Neural crest cell (in vitro differentiated cells): ENCODE results near the gene STRAP. TPM values are rescaled to one million over a fixed set of nuclear protein-coding genes. Genes with fewer than 3 reads are reported as not detected.

ENCODE experiments used
- DNase-seq: peaks from one replicate; pipeline ENCODE4 v3.0.0; 2021; ENCODE audit warnings: low read depth, mixed read lengths, low spot score
- H3K27ac Mint-ChIP-seq: one replicate; pipeline ENCODE4 v1.8.0; 2021; ENCODE audit warnings: mild to moderate bottlenecking, mixed read lengths; ENCODE audit not compliant: unreplicated experiment
- H3K27me3 Mint-ChIP-seq: 2 replicates; pipeline ENCODE4 v1.8.0; 2021; ENCODE audit warnings: low read depth, mild to moderate bottlenecking, mixed read lengths
- H3K36me3 Mint-ChIP-seq: 2 replicates; pipeline ENCODE4 v1.8.0; 2021; ENCODE audit warnings: low read depth, mild to moderate bottlenecking, mixed read lengths
- H3K4me1 Mint-ChIP-seq: 2 replicates; pipeline ENCODE4 v1.8.0; 2021; ENCODE audit warnings: mixed read lengths
- H3K4me3 Mint-ChIP-seq: one replicate; pipeline ENCODE4 v1.8.0; 2021; ENCODE audit warnings: mild to moderate bottlenecking, mixed read lengths
- H3K9me3 Mint-ChIP-seq: 2 replicates; pipeline ENCODE4 v1.8.0; 2021; ENCODE audit warnings: mixed read lengths
- long read RNA-seq: library from polyadenylated mRNA; unstranded; transcript quantifications from one replicate; pipeline ENCODE4 v2.0.0, GENCODE V29; 2020
- total RNA-seq: library from RNA; stranded (reverse); gene quantifications from 2 replicates; pipeline ENCODE4 v1.2.1, GENCODE V29; 2021
- TF ChIP-seq, protein P1 (sequence below): fragments of 200-600 bp; sonication (generic); conservative IDR thresholded peaks from 2 replicates; pipeline ENCODE4 v1.5.0; 2021; ENCODE audit warnings: antibody characterized with exemption, mild to moderate bottlenecking

STRAP gene, protein sequence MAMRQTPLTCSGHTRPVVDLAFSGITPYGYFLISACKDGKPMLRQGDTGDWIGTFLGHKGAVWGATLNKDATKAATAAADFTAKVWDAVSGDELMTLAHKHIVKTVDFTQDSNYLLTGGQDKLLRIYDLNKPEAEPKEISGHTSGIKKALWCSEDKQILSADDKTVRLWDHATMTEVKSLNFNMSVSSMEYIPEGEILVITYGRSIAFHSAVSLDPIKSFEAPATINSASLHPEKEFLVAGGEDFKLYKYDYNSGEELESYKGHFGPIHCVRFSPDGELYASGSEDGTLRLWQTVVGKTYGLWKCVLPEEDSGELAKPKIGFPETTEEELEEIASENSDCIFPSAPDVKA
- 191 and 200 TPM in 2 replicates for total RNA-seq
- long read RNA-seq, transcript STRAP-206 (9 exons, 1,698 nt), result minor isoform, 24 of 717 reads
- long read RNA-seq, transcript STRAP-202 (10 exons, 1,866 nt), result major isoform, 658 of 717 reads
- long read RNA-seq, partial matches to known transcripts, result 14 of 717 reads
- long read RNA-seq, other reads (novel, unspliced or antisense), result 20 of 717 reads

DNA sequence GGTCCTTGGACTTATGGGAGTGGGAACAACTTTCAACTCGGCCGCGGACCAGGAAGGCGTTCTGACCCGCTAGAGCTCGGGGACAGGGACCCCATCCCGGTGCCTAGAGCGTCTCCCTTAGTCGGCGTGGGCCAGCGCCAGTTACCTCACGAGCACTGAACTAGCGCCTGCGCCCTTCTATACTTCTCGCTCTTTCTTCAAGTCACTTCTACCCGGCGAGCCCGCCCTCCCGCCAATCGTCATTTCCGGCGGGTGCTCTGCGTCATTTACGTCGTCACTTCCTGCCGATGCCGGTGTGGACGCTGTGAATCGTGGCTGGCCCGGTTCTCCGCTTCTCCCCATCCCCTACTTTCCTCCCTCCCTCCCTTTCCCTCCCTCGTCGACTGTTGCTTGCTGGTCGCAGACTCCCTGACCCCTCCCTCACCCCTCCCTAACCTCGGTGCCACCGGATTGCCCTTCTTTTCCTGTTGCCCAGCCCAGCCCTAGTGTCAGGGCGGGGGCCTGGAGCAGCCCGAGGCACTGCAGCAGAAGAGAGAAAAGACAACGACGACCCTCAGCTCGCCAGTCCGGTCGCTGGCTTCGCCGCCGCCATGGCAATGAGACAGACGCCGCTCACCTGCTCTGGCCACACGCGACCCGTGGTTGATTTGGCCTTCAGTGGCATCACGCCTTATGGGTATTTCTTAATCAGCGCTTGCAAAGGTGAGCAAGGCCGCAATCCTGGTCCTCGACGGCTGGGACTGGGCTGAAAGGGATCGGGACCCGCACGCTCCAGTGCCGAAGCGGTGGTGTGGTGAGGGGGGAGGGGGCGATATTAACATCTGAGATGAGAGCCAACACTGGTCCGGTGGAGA lies at the start of gene STRAP:
TSS of gene STRAP (plus strand) at position 270 of the 854 bp plus-strand sequence. CDS start at position 591, 321 bp downstream.
- peak; percentile 92 for DNase-seq
- Mint-ChIP-seq H3K4me3 (peak within 1 kb of the TSS; percentile 99), H3K36me3 (peaks cover 15% of the 10 kb centered on the region)

DNA sequence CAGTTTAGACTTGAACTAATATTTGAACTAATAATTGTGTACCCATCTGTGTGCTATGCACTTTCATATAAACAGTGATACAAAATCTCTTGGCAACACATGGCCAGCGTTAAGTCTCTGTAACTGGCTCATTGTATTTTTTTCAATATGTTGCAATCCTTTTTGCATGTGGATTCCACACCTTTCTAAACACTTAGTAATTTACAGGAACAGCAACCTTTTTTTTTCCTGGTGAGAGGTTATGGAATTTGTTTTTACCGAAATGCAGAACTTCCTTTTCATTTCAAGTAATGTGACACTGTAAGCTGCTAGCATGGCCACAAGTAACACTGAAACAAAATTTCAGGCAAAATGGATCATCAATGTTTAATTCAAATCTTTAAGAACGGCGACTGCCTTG lies 47.6 kb upstream of the STRAP start:
- TF ChIP-seq, protein P1, sequence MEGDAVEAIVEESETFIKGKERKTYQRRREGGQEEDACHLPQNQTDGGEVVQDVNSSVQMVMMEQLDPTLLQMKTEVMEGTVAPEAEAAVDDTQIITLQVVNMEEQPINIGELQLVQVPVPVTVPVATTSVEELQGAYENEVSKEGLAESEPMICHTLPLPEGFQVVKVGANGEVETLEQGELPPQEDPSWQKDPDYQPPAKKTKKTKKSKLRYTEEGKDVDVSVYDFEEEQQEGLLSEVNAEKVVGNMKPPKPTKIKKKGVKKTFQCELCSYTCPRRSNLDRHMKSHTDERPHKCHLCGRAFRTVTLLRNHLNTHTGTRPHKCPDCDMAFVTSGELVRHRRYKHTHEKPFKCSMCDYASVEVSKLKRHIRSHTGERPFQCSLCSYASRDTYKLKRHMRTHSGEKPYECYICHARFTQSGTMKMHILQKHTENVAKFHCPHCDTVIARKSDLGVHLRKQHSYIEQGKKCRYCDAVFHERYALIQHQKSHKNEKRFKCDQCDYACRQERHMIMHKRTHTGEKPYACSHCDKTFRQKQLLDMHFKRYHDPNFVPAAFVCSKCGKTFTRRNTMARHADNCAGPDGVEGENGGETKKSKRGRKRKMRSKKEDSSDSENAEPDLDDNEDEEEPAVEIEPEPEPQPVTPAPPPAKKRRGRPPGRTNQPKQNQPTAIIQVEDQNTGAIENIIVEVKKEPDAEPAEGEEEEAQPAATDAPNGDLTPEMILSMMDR, result no peak
- no peak for DNase-seq
- Mint-ChIP-seq H3K4me1 (peaks cover 10% of the 10 kb centered on the region), H3K36me3 (no peaks in the 10 kb centered on the region), H3K27ac (no peak overlapping the region), H3K27me3 (no peaks in the 10 kb centered on the region), H3K9me3 (peaks cover 6% of the 10 kb centered on the region), H3K4me3 (no peak overlapping the region)

More for the DNA sequence above, at the start of gene STRAP:
- no peaks in the 10 kb centered on the region for H3K9me3 Mint-ChIP-seq
- H3K27ac Mint-ChIP-seq, result peak within 1 kb of the TSS; percentile 99
- TF ChIP-seq, protein P1, result no peak
- peaks cover 53% of the 10 kb centered on the region for H3K4me1 Mint-ChIP-seq
- no peaks in the 10 kb centered on the region for H3K27me3 Mint-ChIP-seq

DNA sequence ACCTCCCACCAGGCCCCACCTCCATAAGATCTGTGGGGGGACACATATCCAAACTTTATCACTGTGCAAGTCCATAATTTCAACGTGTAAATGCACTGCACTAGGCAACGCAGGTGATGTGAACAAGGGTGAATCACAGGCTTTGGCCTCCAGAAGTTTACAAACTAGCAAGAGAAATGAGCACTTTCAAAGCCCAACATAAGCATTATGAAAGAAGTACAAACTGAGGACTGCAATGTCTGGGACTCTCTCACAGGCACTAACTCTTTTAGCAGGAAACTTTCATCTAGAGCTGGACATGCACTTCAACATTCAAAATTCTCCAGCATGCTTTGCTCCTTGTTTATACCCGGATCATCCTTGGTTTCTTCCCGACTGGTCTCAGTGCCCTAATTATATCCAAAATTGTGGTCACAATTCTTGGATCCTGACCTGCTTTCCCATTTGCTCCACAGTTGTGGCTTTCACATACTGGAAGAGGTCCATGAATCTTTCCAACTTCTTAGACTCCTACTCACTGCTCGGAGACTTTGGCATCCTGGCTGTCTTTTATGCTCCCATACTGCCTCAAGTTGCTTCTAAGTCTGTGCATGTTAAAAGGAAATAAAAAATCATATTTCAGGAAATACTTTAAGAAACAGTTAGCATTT lies 44.9 kb upstream of the STRAP start:
- H3K9me3 Mint-ChIP-seq, result peaks cover 2% of the 10 kb centered on the region
- peaks cover 10% of the 10 kb centered on the region for H3K4me1 Mint-ChIP-seq
- DNase-seq, result no peak
- H3K27me3 Mint-ChIP-seq, result no peaks in the 10 kb centered on the region
- no peaks in the 10 kb centered on the region for H3K36me3 Mint-ChIP-seq
- H3K4me3 Mint-ChIP-seq, result no peak overlapping the region
- TF ChIP-seq, protein P1, result no peak
- no peak overlapping the region for H3K27ac Mint-ChIP-seq

DNA sequence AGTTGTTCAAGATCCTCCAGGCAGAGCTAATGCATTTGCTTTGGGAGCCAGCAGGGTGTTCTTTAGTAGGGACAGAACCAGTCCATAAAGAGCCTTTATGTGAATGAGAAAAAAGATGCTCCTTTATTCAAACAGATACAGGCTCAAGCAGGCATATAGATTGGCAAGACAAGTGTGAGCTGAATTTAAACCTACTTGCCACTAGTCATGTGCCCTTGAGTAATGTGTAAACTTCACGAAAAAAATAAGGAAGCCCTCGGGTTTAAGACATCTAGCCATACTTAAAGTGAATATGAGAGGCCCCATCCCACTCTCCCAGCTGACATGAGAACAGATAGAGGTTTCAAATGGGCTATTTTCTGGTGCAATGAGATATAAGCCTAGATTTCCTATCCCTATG lies 43.1 kb upstream of the STRAP start:
- TF ChIP-seq, protein P1, result no peak
- no peak for DNase-seq
- H3K27me3 Mint-ChIP-seq, result no peaks in the 10 kb centered on the region
- peaks cover 10% of the 10 kb centered on the region for H3K4me1 Mint-ChIP-seq
- H3K36me3 Mint-ChIP-seq, result no peaks in the 10 kb centered on the region
- no peak overlapping the region for H3K27ac Mint-ChIP-seq
- H3K4me3 Mint-ChIP-seq, result no peak overlapping the region
- H3K9me3 Mint-ChIP-seq, result peaks cover 2% of the 10 kb centered on the region

DNA sequence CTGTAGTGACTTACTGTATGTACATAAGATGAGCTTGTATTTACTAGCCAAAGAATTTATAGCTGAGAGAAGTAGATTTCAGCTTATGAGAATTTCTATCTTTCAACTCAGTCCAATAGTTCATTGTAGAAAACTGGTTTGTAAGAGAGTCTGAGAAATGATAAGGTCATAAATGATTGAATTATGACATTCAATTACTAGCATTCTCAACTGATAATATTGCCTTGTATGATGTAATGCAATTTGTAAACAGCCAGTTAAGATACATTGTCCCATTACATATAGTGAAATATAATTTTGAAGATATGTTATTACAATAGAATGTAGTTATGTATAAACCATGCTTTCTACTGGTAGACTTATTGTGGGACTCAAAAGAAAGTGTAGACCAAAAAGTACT lies 42.5 kb upstream of the STRAP start:
- Mint-ChIP-seq H3K4me1 (peaks cover 10% of the 10 kb centered on the region), H3K27me3 (no peaks in the 10 kb centered on the region), H3K36me3 (no peaks in the 10 kb centered on the region), H3K4me3 (no peak overlapping the region), H3K9me3 (peaks cover 2% of the 10 kb centered on the region), H3K27ac (no peak overlapping the region)
- no peak for DNase-seq
- TF ChIP-seq, protein P1, result no peak
